Trophoblast cell (in vitro differentiated cells and primary cell): ENCODE results near the gene DDX39B.

Source experiments
- DNase-seq, 2 donors: peaks; one replicate each; pipeline ENCODE4 v3.0.0-alpha.2; 2016
- H2AFZ ChIP-seq: 2 replicates; pipeline ENCODE4 v1.6.1; 2013; ENCODE audit warnings: low read length, moderate library complexity, mild to moderate bottlenecking; ENCODE audit not compliant: insufficient read depth, poor library complexity
- H2AK5ac ChIP-seq: 2 replicates; pipeline ENCODE4 v1.6.1; 2013; ENCODE audit warnings: mild to moderate bottlenecking, low read length
- H2BK120ac ChIP-seq: 2 replicates; pipeline ENCODE4 v1.6.1; 2013; ENCODE audit warnings: low read length, mild to moderate bottlenecking, moderate library complexity; ENCODE audit not compliant: insufficient read depth, poor library complexity
- H2BK12ac ChIP-seq: 2 replicates; pipeline ENCODE4 v1.6.1; 2013; ENCODE audit warnings: mild to moderate bottlenecking, low read length, moderate library complexity
- H2BK5ac ChIP-seq: 2 replicates; pipeline ENCODE4 v1.6.1; 2013; ENCODE audit warnings: low read length, low read depth, moderate library complexity, mild to moderate bottlenecking; ENCODE audit not compliant: poor library complexity
- H3K14ac ChIP-seq: 2 replicates; pipeline ENCODE4 v1.6.1; 2013; ENCODE audit warnings: mild to moderate bottlenecking, low read length
- H3K18ac ChIP-seq: 2 replicates; pipeline ENCODE4 v1.6.1; 2013; ENCODE audit warnings: mild to moderate bottlenecking, low read length
- H3K23ac ChIP-seq: 2 replicates; pipeline ENCODE4 v1.6.1; 2013; ENCODE audit warnings: low read length
- H3K27ac ChIP-seq: 2 replicates; pipeline ENCODE4 v1.5.1; 2013; ENCODE audit warnings: low read depth, mild to moderate bottlenecking, inconsistent platforms, low read length, moderate library complexity
- H3K27me3 ChIP-seq: 2 replicates; pipeline ENCODE4 v1.6.1; 2013; ENCODE audit warnings: inconsistent platforms, mild to moderate bottlenecking, low read length, moderate library complexity; ENCODE audit not compliant: insufficient read depth
- H3K36me3 ChIP-seq, 2 experiments: 1 replicate in 1 of 2; 2 replicates in 1 of 2; pipeline ENCODE4 v1.6.1; 2013; ENCODE audit warnings: low read length in 2 of 2, mild to moderate bottlenecking in 2 of 2, moderate library complexity in 1 of 2; ENCODE audit not compliant: insufficient read depth in 2 of 2, control insufficient read depth in 1 of 2
- H3K4ac ChIP-seq: 2 replicates; pipeline ENCODE4 v1.6.1; 2013; ENCODE audit warnings: low read depth, mild to moderate bottlenecking, low read length, moderate library complexity
- H3K4me1 ChIP-seq, 2 experiments: 1 replicate in 1 of 2; 2 replicates in 1 of 2; pipeline ENCODE4 v1.6.1; 2013; ENCODE audit warnings: low read length in 2 of 2, mild to moderate bottlenecking in 2 of 2, moderate library complexity in 1 of 2; ENCODE audit not compliant: insufficient read depth in 2 of 2, control insufficient read depth in 1 of 2
- H3K4me2 ChIP-seq: 2 replicates; pipeline ENCODE4 v1.6.1; 2013; ENCODE audit warnings: inconsistent platforms, mild to moderate bottlenecking, low read length, moderate library complexity
- H3K4me3 ChIP-seq: 2 replicates; pipeline ENCODE4 v1.5.1; 2013; ENCODE audit warnings: mild to moderate bottlenecking, low read depth, low read length, inconsistent platforms
- H3K79me1 ChIP-seq: one replicate; pipeline ENCODE4 v1.6.1; 2013; ENCODE audit warnings: low read length
- H3K79me2 ChIP-seq: 2 replicates; pipeline ENCODE4 v1.6.1; 2013; ENCODE audit warnings: low read length, mild to moderate bottlenecking; ENCODE audit not compliant: control insufficient read depth, insufficient read depth, poor library complexity
- H3K9ac ChIP-seq: 2 replicates; pipeline ENCODE4 v1.6.1; 2013; ENCODE audit warnings: mild to moderate bottlenecking, low read length
- H3K9me3 ChIP-seq: 2 replicates; pipeline ENCODE4 v1.6.1; 2013; ENCODE audit warnings: low read depth, mild to moderate bottlenecking, control low read depth, inconsistent platforms, low read length; ENCODE audit not compliant: insufficient read depth
- H4K12ac ChIP-seq: 2 replicates; pipeline ENCODE4 v1.6.1; 2013; ENCODE audit warnings: low read depth, mild to moderate bottlenecking, low read length, moderate library complexity
- H4K8ac ChIP-seq: 2 replicates; pipeline ENCODE4 v1.6.1; 2013; ENCODE audit warnings: low read depth, mild to moderate bottlenecking, low read length, moderate library complexity
- H4K91ac ChIP-seq: one replicate; pipeline ENCODE4 v1.6.1; 2013; ENCODE audit warnings: low read depth, mild to moderate bottlenecking, low read length, moderate library complexity
- WGBS: extraction: QIAGEN DNeasy Blood & Tissue Kit; methylation state at CpG from one replicate; pipeline ENCODE4 v1.1.7; 2013; ENCODE audit warnings: missing lambda C conversion rate; ENCODE audit not compliant: insufficient read length, insufficient coverage; ENCODE audit errors: extremely low coverage; 5-methylcytosine and 5-hydroxymethylcytosine counted together

Gene DDX39B

GRCh38 chr6:31558631-31559500 lies 17.1 kb upstream of the DDX39B start:
- Histone ChIP-seq H3K4me3 (no peak overlapping the region), H2BK5ac (no peak overlapping the region), H3K79me2 (no peaks in the 10 kb centered on the region), H3K4ac (no peak overlapping the region), H2AFZ (no peak overlapping the region), H3K27me3 (no peaks in the 10 kb centered on the region), H2BK120ac (no peak overlapping the region), H3K14ac (no peak overlapping the region), H3K18ac (peak overlapping the region; percentile 43), H3K4me1 (peaks cover 20 to 23% of the 10 kb centered on the region in 2 experiments), H2BK12ac (peak overlapping the region; percentile 8), H4K12ac (no peak overlapping the region), H3K27ac (no peak overlapping the region), H2AK5ac (peak overlapping the region; percentile 42), H3K4me2 (no peak overlapping the region), H3K36me3 (peaks cover 20 to 25% of the 10 kb centered on the region in 2 experiments), H4K8ac (peak overlapping the region; percentile 50), H3K79me1 (peaks cover 8% of the 10 kb centered on the region), H3K9ac (no peak overlapping the region), H4K91ac (peak overlapping the region; percentile 49), H3K23ac (no peak overlapping the region), H3K9me3 (no peaks in the 10 kb centered on the region)
- no CpG with 5 or more reads among the region's 14 CpGs for WGBS
- DNase-seq: peak; percentile 21 to 28

- Histone ChIP-seq H3K23ac (no peak overlapping the region), H2AK5ac (no peak overlapping the region), H3K9me3 (no peaks in the 10 kb centered on the region), H3K9ac (no peak overlapping the region), H2BK120ac (no peak overlapping the region), H4K8ac (no peak overlapping the region), H3K79me2 (no peaks in the 10 kb centered on the region), H3K4me1 (peaks cover 20 to 23% of the 10 kb centered on the region in 2 experiments), H3K79me1 (peaks cover 8% of the 10 kb centered on the region), H4K12ac (no peak overlapping the region), H2AFZ (no peak overlapping the region), H2BK5ac (no peak overlapping the region), H3K27me3 (no peaks in the 10 kb centered on the region), H3K4ac (no peak overlapping the region), H3K27ac (no peak overlapping the region), H3K4me2 (no peak overlapping the region), H3K4me3 (no peak overlapping the region), H3K14ac (no peak overlapping the region), H3K18ac (no peak overlapping the region), H4K91ac (no peak overlapping the region), H2BK12ac (no peak overlapping the region), H3K36me3 (peaks cover 20 to 28% of the 10 kb centered on the region in 2 experiments)
- no peak for DNase-seq
- WGBS: no CpG with 5 or more reads among the region's 8 CpGs
Measured at GRCh38 chr6:31558318-31558625, 16.5 kb upstream of the DDX39B start.

GRCh38 chr6:31557443-31558317 lies 15.9 kb upstream of the DDX39B start:
- Histone ChIP-seq H3K9ac (no peak overlapping the region), H2BK5ac (no peak overlapping the region), H3K18ac (no peak overlapping the region), H3K4me3 (no peak overlapping the region), H2AK5ac (no peak overlapping the region), H3K79me1 (peaks cover 8% of the 10 kb centered on the region), H3K4me2 (no peak overlapping the region), H3K4ac (no peak overlapping the region), H3K27ac (no peak overlapping the region), H4K12ac (no peak overlapping the region), H3K9me3 (no peaks in the 10 kb centered on the region), H3K4me1 (peaks cover 20 to 23% of the 10 kb centered on the region in 2 experiments), H2BK12ac (no peak overlapping the region), H3K27me3 (no peaks in the 10 kb centered on the region), H3K14ac (no peak overlapping the region), H3K23ac (no peak overlapping the region), H2AFZ (no peak overlapping the region), H2BK120ac (no peak overlapping the region), H4K91ac (no peak overlapping the region), H4K8ac (no peak overlapping the region), H3K79me2 (no peaks in the 10 kb centered on the region), H3K36me3 (peaks cover 20 to 28% of the 10 kb centered on the region in 2 experiments)
- no peak for DNase-seq
- no CpG with 5 or more reads among the region's 24 CpGs for WGBS

GRCh38 chr6:31556307-31556706 lies 14.5 kb upstream of the DDX39B start:
- Histone ChIP-seq H4K8ac (no peak overlapping the region), H2BK12ac (no peak overlapping the region), H3K9me3 (no peaks in the 10 kb centered on the region), H3K4me2 (no peak overlapping the region), H3K23ac (no peak overlapping the region), H2AK5ac (no peak overlapping the region), H3K14ac (no peak overlapping the region), H3K9ac (no peak overlapping the region), H3K4me3 (no peak overlapping the region), H3K4me1 (peaks cover 20 to 23% of the 10 kb centered on the region in 2 experiments), H3K79me1 (peaks cover 8% of the 10 kb centered on the region), H3K27ac (no peak overlapping the region), H3K79me2 (no peaks in the 10 kb centered on the region), H3K27me3 (no peaks in the 10 kb centered on the region), H2AFZ (no peak overlapping the region), H3K18ac (no peak overlapping the region), H3K36me3 (peaks cover 20 to 28% of the 10 kb centered on the region in 2 experiments), H3K4ac (no peak overlapping the region), H4K91ac (no peak overlapping the region), H2BK5ac (no peak overlapping the region), H4K12ac (no peak overlapping the region), H2BK120ac (no peak overlapping the region)
- DNase-seq: no peak
- WGBS: no CpG with 5 or more reads among the region's 3 CpGs
